GM21717 (cell line): Measurements from ENCODE around the gene DMRT1.

Source experiments
- ATAC-seq: cut with Tn5 transposase; IDR thresholded peaks from one replicate; pipeline ENCODE4 v1.9.1; 2021; ENCODE audit warnings: mild to moderate bottlenecking, moderate library complexity; ENCODE audit not compliant: unreplicated experiment

DMRT1 gene

GRCh38 chr9:920927-921326 is 79.4 kb downstream of the DMRT1 start:
- ATAC-seq, result no peak

- no peak for ATAC-seq
Observed at GRCh38 chr9:922171-922570, 80.7 kb downstream of the DMRT1 start.

- no peak for ATAC-seq
Observed at GRCh38 chr9:922731-923130, 81.2 kb downstream of the DMRT1 start.

- no peak for ATAC-seq
Observed at GRCh38 chr9:926976-927375, 85.5 kb downstream of the DMRT1 start.

GRCh38 chr9:928363-929042 is 87.0 kb downstream of the DMRT1 start:
- no peak for ATAC-seq

GRCh38 chr9:929719-930118 is 88.2 kb downstream of the DMRT1 start:
- ATAC-seq, result no peak

- no peak for ATAC-seq
Observed at GRCh38 chr9:933356-933755, 91.9 kb downstream of the DMRT1 start.

GRCh38 chr9:935348-935965 is 94.0 kb downstream of the DMRT1 start:
- ATAC-seq, result no peak

- ATAC-seq, result no peak
Observed at GRCh38 chr9:942805-943580, 101.5 kb downstream of the DMRT1 start.

- no peak for ATAC-seq
Observed at GRCh38 chr9:947985-948384, 106.5 kb downstream of the DMRT1 start.

- no peak for ATAC-seq
Observed at GRCh38 chr9:948497-948896, 107.0 kb downstream of the DMRT1 start.

GRCh38 chr9:950139-950538 is 108.6 kb downstream of the DMRT1 start:
- ATAC-seq, result no peak

- no peak for ATAC-seq
Observed at GRCh38 chr9:952546-952945, 111.0 kb downstream of the DMRT1 start.

GRCh38 chr9:959105-959504 is 117.6 kb downstream of the DMRT1 start:
- ATAC-seq, result no peak

GRCh38 chr9:959914-960313 is 118.4 kb downstream of the DMRT1 start:
- no peak for ATAC-seq

GRCh38 chr9:962023-962422 is 120.5 kb downstream of the DMRT1 start:
- no peak for ATAC-seq

GRCh38 chr9:965497-965896 is 124.0 kb downstream of the DMRT1 start:
- ATAC-seq, result no peak

GRCh38 chr9:966870-967269 is 125.4 kb downstream of the DMRT1 start:
- no peak for ATAC-seq

- ATAC-seq, result no peak
Observed at GRCh38 chr9:967436-967835, 125.9 kb downstream of the DMRT1 start.

GRCh38 chr9:967903-968641 is 126.6 kb downstream of the DMRT1 start:
- ATAC-seq, result no peak
